ENCODE results near the gene ELF1. TPM values are rescaled to one million over a fixed set of nuclear protein-coding genes. Genes with fewer than 3 reads are reported as not detected.

The ELF1 gene
- total RNA-seq (2014; rRNA removed; shearing (Covaris generic)): 13.4 and 31.1 TPM in 2 replicates
- polyA plus RNA-seq (2015; cell fraction: cytosol; rRNA removed): 18.3 and 24.8 TPM in 2 replicates
- 37.8 and 40.7 TPM in 2 replicates for polyA plus RNA-seq (2015; cell fraction: nucleus; rRNA removed)

GRCh38 chr13:41019011-41019487, at the start of gene ELF1:
ELF1 (minus strand) TSS chr13:41019316; CDS start chr13:40982054, 37,262 bp downstream.
- DNase-seq (ENCODE audit: low read depth): peak; percentile 82

GRCh38 chr13:41065078-41065477, 46.0 kb upstream of the ELF1 start:
- no peak for DNase-seq (ENCODE audit: low read depth)

- DNase-seq (ENCODE audit: low read depth): peak; percentile 50
Measured at GRCh38 chr13:41064493-41064892, 45.4 kb upstream of the ELF1 start.

- peak; percentile 76 for DNase-seq (ENCODE audit: low read depth)
Measured at GRCh38 chr13:41061914-41062837, 43.1 kb upstream of the ELF1 start.

GRCh38 chr13:41061075-41061913, 42.2 kb upstream of the ELF1 start, which contains the start of gene WBP4:
WBP4 (plus strand) TSS chr13:41061509; CDS start chr13:41061674, 165 bp downstream.
- peak; percentile 92 for DNase-seq (ENCODE audit: low read depth)

DNA sequence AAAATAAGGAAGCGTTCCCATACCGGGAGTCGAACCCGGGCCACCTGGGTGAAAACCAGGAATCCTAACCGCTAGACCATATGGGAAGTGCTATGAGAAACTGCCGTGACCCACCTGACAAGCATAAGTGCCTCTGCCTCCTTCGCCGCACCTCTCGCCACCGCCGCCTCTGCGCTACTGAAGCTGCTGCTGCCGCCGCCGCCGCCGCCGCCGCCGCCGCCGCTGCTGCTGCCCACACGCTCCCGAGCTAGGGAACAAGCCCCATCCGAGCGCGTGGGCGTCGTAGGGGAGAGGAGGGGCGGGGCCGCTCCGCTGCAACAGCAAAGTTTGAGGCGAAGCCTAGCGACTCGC, 41.6 kb upstream of the ELF1 start:
- DNase-seq (ENCODE audit: low read depth): no peak

DNA sequence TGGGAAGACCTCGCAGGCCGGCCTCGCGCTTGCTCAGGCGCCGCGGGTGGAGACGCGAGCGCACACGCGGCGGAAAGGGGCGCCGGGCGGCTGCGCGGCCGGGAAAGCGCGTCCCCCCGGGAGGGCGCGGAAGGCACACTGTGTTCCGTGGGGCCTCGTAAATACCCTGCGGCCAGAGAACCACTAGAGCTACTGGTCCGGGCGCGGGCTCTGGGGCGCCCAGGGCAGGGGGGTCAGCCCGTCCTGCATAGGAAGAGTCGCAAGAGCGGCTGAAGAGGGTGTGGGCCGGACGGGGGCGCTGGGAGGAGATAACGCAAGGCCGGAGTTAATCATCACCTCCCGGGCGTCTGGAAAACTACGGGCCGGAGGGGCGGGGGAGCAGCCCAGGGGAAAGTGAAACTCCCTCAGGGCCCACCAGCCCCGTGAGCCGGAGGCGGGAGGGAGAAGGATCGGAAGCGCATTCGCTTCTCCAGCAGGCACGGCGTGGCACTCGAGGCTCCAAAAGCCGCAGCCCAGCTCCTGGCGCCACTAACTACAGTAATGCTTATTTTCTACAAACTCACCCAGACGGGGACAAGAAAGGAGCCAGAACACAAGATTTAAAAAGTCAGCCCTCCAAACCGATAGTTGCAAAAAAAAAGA, 41.1 kb upstream of the ELF1 start:
- DNase-seq (ENCODE audit: low read depth): peak; percentile 94

- DNase-seq (ENCODE audit: low read depth): peak; percentile 22
Measured at GRCh38 chr13:41059456-41060081, 40.5 kb upstream of the ELF1 start.

- DNase-seq (ENCODE audit: low read depth): no peak
Measured at GRCh38 chr13:41058295-41059070, 39.4 kb upstream of the ELF1 start.

- DNase-seq (ENCODE audit: low read depth): no peak
Measured at GRCh38 chr13:41056826-41057711, 38.0 kb upstream of the ELF1 start.

DNA sequence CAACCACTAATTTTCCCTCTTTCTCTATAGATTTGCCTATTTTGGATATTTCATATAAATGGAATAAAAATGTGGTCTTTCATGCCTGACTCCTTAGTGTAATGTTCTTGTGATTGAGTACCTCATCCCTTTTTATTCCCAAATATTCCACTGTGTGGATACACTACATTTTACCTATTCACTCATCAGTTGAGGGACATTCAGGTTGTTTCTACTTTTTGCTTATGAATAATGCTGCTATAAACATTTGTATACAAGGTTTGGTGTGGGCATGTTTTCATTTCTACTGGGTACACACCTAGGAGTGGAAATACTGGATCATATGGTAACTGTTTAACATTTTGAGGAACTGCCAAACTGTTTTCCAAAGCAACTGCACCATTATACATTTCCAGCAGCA, 37.1 kb upstream of the ELF1 start:
- DNase-seq (ENCODE audit: low read depth): no peak

DNA sequence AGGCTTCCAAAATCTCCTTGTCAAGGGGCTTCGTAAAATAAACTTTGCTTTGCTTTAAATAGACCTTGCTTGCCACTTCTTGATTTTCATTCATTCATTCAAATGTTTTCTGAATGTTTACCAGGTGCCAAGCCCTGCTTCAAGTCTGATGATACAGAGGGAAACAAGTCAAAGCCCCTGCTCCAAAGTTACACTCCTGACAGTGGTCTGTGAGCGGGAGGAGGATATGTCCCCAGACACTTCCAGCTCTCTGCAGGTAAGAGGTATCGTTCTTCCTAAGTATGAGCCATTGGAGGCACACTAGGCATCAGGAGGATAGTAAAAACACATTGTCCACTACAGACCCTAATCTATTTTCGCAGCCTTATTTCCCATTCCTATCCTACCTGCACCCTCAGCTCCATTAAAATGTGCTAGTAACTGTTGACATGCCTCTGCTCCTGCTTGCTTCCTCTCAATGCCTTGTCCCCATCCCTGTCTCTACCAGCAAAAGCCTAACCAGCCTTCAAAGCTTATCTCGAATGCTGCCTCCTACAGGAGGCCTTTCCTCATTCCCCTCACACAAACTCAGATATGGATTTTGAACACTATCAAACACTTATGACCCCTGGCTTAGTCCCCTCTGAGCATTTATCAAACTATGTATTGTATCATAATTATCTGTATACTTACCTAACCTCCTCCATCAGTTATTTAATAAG, 36.0 kb upstream of the ELF1 start:
- no peak for DNase-seq (ENCODE audit: low read depth)

DNA sequence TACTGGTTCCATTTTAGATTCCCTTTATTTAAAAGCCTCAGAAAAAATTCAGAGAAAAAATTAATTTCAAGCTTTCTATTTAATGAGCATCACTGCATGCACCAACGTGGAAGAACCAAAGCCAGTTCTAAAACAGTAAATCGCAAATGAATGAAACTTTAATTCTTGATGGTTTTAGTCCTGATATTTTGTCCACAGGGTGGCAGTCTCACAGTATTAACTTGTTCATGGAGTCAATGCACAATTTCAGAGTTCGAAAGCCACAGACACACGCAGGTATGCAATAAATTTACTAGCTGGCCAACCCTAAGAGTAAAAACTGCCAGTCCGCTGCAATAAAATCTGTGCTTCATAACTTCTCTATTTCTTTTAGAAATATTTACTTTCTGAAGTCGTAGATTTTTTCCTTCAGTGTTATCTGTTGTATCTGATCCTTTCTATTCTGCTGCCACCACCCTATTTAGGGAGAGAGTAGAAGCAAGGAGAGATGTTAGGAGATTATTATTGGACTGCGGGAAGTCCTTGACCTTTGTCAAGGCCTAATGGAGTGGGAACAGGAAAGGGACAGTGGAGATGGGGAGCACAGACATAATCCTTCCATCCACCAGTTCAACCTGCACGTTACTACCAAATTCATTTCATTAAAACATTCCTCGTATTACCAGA, 35.2 kb upstream of the ELF1 start:
- DNase-seq (ENCODE audit: low read depth): peak; percentile 47

DNA sequence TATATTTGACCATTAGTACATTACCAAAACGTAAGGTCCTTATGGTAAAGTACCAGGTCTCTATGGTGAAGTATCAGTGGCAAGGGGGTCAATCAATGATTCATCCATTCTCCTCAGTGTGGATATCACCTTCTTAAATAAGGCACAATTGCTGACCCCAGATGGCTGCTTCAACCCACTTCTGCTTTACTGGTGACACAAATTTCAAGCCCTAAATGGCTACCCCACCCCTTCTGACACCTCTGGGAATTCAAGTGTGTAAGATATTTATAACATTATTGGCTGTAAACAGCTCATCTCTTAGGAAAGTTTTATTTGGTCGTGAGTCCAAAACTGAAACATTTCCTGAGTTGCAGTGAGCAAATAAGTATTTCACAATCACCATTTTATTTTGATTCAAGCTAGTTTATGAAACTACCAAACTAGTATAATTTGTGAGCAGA, 34.3 kb upstream of the ELF1 start:
- no peak for DNase-seq (ENCODE audit: low read depth)

GRCh38 chr13:41052441-41052840, 33.3 kb upstream of the ELF1 start:
- no peak for DNase-seq (ENCODE audit: low read depth)

DNA sequence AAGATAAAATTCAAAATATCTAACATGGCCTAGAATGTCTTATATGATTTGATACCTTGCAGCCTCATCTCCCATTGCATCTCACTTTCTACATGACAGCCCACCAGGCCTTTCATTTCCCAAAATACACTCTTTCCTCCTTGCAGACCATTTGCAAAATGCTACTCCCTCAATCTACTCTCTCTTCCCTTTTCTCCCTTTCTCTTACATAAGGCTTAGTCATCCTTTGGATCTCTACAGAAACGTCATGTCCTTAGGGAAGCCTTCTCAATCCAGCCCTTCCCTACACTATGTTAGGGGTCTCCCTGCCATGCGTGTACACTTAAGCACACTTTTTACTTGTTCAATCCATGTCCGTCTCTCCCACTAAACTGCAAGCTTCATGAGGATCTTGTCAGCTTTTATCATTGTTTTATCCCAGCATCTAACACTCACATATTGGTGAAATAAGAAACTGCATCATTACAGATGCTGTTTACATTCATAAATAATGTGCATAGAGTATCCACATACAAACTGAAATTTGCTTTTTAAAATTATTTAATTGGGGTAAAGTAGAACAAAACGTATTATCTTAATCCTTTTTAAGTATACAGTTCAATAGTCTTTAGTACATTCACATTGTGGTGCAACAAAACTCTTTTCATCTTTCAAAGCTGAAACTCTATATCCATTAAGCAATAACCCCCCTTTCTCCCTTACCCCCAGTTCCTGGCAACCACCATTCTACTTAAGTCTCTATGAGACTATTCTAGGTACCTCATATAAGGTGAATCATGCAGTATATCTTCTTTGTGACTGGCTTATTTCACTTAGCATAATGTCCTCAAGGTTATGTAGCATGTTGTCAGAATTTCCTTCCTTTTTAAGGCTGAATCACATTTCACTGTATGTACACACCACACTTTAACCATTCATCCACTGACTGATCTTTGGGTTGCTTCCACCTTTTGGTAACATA, 30.6 kb upstream of the ELF1 start:
- no peak for DNase-seq (ENCODE audit: low read depth)
